GM18873 (cell line): ENCODE measurements around the gene DEGS2.
A peak's percentile ranks its signal among the peaks of the same experiment; 100 is the strongest.

Experiments used
- ATAC-seq: cut with Tn5 transposase; IDR thresholded peaks from one replicate; pipeline ENCODE4 v1.9.1; 2021; ENCODE audit warnings: mild to moderate bottlenecking, moderate library complexity, moderate number of reproducible peaks; ENCODE audit not compliant: unreplicated experiment, low FRiP score

DEGS2 gene

DNA sequence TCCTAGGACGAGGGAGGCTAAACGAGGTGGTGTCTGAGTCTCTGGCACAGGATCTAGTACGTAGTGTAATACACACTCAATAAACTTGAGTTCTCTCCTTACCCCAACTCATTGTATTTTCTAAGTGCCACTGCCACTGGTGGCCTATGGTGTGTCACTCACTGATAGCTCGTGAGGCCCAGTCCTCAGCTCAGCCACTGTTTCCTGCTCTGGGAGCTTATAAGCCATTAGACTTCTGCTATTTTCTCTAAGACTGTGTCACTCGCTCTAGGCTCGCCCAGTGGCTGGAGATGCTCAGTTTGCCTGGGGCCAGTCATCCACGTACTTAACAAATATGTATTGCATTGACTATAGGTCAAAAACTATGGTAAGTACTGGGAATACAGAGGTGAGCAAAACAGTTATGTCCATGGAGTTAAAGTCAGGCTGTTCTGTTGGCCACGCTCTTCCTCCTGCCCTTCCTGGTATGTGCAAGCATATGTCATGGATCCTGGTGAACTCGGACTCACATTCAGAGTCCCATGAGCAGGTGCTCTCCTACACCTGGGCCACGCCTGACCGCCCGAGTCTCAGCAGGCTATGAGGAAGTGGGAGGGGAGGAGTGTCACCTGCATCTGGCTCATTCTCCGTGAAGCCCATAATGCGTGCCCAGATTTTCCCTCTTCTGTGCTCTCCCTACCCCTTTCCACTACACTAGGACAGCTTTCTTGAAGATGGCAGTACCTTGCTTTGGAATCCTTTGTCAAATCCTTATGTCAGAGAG lies 41.6 kb downstream of the DEGS2 start:
- no peak for ATAC-seq

GRCh38 chr14:100117026-100117425 lies 42.4 kb downstream of the DEGS2 start:
- ATAC-seq: no peak

- no peak for ATAC-seq
Measured at GRCh38 chr14:100116134-100116533, 43.3 kb downstream of the DEGS2 start.

GRCh38 chr14:100115726-100116125 lies 43.7 kb downstream of the DEGS2 start:
- ATAC-seq: no peak

GRCh38 chr14:100115236-100115635 lies 44.2 kb downstream of the DEGS2 start:
- no peak for ATAC-seq

GRCh38 chr14:100114109-100114765 lies 45.2 kb downstream of the DEGS2 start:
- ATAC-seq: no peak

DNA sequence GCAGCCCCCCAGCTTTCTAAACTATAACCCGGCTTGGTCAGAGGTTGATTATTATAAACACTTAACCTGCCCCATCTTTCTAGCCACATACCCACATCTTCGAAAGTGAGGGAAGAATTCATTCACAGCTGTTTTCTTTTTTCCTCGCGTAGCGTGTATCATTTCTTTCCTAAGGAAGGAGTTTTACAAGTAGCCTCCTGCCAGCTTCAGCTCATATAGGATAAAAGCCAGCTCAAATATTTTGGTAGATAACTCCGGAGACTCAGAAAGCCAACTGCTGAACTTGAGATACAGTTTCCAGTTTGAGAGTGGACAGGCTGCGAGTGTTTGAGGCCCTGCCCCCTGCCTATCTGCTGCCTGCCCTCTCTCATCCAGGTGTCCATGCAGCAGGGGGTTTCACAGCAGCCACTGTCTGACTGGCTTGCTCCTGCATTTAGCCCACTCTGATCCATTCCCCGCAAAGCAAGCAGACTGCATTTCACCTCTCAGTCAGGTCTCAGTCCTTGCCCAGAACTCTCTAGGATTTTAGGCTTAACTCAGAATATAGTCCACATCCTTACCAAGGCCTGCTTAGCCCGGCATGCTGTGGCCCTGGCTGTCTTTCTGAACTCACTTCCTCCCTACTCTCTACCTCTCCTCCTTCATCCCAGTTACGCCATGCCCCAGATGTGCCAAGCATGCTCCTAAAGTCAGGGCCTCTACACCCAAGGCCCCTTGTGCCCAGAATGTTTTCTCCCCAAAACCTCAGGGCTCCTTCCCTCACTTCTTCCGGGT lies 47.3 kb downstream of the DEGS2 start:
- ATAC-seq: no peak

DNA sequence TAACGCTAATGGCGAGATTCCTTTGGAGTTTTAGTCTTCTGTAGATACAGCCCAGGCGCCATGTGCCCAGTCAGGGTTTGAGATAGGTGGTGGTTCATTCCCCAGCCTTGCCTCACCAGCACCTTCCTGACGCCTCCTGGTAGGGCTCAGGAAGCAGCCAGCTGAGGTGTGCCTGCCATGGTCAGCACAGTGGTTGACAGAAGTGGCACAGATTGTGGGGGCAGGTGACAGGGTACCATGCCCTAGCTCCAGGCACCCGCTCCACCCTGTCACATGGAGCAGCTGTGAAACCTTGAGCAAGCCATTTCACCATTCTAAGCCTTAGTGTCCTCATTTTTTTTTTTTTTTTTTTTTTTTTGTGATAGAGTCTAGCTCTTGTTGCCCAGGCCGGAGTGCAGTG lies 48.6 kb downstream of the DEGS2 start:
- no peak for ATAC-seq

GRCh38 chr14:100109594-100109955 lies 49.9 kb downstream of the DEGS2 start:
- no peak for ATAC-seq

DNA sequence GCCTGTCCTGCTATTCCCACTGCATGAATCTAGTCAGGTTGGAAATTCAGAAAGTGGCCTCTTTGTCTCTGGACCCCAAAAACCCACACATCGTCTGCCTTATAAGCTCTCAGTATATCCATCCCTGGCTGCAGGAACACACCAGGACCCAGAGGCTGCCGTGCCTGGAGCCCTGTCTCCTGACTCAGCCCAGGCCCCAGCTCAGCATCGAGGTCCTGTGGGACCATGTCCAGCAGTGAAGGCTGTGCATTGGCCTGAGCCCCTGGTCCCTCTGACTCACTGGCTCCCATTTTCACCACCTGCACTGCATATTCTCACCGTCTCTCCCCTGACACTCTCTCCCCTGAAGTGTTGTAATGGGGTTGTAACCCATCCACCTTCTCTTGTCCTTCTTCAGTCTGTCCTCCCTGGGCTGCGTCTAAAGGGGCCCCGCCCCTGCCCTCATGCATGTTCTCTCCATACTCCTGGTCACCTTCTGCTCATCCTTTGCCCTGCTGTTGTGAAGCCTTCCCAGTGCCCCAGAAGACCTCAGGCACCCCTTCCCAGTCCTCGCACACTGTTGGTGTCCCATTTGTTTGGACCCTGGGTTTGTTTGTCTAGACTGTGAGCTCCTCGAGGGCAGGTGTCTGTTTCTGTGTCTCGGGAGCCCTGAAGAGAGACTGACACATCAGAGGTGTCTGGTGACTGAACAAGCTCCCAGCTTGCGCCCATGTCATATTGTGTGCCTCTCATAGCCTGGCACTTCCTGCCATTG lies 50.4 kb downstream of the DEGS2 start:
- ATAC-seq: no peak

GRCh38 chr14:100108042-100108825 lies 51.2 kb downstream of the DEGS2 start:
- ATAC-seq: peak; percentile 55

- no peak for ATAC-seq
Measured at GRCh38 chr14:100107236-100107635, 52.2 kb downstream of the DEGS2 start.

DNA sequence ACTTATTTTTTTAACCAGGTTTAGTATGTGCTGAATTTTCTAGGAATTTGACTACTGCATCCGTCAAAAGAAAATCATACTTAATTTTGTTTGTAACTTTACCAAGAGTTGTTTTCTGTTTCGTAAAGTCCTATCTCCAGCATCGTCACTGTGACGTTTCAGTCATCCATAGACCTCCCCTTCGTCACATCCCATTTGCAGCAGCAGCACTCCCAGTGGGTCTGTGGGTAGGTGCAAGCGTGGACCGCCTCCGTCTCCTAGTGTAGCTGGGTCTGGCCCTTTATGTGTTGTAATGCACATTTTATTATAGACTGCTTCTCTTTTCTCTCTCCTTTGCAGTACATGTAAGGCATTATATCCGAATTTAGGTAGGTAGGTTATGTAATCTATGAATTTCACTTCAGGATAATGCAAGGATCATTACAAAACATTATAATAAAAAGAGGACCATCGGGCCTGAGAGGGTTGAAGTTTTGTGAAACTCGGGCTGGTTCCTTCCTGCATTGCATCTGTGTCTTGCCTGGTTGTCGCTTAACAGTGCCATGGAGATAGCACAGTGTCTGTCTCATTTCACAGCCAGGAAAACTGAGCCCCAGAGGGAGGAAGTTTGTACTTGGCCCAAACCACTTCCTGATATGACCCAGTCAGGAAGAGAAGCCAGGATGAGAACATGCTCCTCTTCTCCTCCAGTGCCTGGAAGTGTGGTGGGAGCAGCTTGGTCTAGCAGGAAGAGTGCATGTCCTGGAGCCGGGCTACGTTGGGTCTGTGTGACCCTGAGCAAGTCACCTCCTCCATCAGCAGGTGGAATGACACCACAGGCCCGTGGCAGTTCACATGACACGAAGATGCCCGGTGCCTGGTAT lies 53.0 kb downstream of the DEGS2 start:
- no peak for ATAC-seq

DNA sequence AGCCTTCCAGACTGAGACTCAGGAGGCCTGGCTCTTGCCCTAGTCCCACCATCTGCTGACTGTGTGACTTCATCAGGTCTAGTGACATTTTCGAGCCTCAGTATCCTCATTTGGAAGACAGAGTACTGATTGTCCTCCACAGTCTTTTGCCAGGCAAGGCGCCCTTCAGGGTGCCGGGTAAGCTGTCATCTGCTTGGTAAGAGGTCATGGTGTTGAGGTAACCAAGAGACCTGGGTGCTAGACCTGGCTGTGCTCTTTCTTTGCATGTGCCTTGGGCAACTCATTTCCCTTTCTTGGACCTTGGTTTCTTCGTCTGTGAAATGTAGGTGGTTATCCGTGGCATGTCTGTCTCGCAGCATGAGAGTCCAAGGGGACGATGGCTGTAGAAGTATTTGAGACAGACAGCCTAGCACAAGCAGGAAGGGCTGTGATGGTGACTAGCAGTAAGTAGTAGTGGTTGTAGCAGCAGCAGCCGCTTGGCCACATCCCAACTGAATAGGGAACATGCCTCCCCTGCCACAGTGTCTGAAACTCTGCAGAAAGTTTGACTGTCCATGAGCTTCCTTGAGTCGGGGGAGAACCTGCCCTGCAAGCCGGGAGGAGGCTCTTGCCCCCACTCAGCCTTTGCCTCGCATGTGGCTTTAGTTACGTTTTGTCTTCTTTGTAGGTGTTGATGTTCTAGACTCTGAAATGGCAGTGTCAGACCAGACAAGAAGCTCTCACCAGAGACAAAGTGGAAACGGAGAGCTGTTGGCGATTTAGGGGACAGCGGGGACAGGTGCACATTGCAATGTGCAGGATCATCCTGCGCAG lies 53.9 kb downstream of the DEGS2 start:
- no peak for ATAC-seq

- no peak for ATAC-seq
Measured at GRCh38 chr14:100104523-100105300, 54.7 kb downstream of the DEGS2 start.

GRCh38 chr14:100104006-100104352 lies 55.5 kb downstream of the DEGS2 start:
- no peak for ATAC-seq

- ATAC-seq: no peak
Measured at GRCh38 chr14:100103250-100104005, 56.0 kb downstream of the DEGS2 start.
